ENCODE measurements around the gene CTNNA3. TPM values are rescaled to one million over a fixed set of nuclear protein-coding genes. Genes with fewer than 3 reads are reported as not detected.
"Not testable (repeated sequence)": the region's sequence is repeated elsewhere in the genome, so short reads cannot be mapped to it uniquely, and the experiment has no call there.

Gene CTNNA3
- polyA plus RNA-seq, 2 donors: 0.08 to 0.10 TPM

DNA sequence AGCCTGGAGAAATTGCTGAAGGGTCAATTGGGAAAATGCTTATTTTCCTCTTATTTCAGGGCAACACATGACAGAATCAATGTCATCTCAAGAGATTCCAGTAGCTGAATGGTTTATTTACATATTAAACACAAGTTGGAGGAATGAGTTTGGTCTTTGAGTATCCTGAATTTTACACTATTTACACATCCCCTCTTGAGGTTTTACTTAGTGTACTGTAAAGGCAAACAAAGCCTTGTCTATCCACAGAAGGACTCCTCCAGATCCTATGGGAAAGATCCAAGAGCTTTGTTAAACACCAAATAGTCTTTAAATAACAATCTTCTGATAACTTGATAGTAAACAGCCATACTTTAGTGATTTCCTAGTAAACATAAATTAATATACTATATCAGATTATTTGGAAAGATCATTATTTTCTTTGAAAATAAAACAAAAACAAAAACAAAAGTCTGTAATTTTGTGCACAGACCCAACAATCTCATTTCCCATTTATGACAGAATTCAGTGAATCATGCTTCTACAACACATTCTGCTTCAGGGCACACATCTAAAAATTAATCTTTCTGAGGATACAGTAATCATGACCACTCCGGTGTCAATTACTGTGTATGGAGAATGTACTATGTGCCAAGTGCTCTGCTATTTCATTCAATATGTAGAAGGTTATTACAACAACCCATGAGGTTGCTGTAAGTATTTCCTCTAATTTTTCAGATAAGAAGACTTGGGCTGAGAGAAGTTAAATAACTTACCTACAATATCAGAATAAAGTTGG, 1345.2 kb downstream of the CTNNA3 start:
- no peaks in the 10 kb centered on the region for H3K36me3 ChIP-seq (ENCODE audit: control insufficient read depth in 2 of 2, insufficient read depth in 2 of 2, low read length in 1 of 2)
- 56 to 81% methylated on average over 1 of the region's 1 CpG for WGBS, 2 donors
- peaks cover 0 to 3% of the 10 kb centered on the region in 2 donors for H3K9me3 ChIP-seq (ENCODE audit: control insufficient read depth in 2 of 2, insufficient read depth in 1 of 2, low read depth in 1 of 2, low read length in 1 of 2)
- H3K4me1 ChIP-seq (ENCODE audit: control insufficient read depth in 2 of 2, insufficient read depth in 2 of 2, low read length in 1 of 2): no peaks in the 10 kb centered on the region
- no peak overlapping the region for H3K27ac ChIP-seq (ENCODE audit: low read depth in 2 of 2, low read length in 1 of 2)
- H3K4me3 ChIP-seq (ENCODE audit: low read depth in 1 of 2, low read length in 2 of 2): no peak overlapping the region
- H3K27me3 ChIP-seq (ENCODE audit: control insufficient read depth in 1 of 2, insufficient read depth in 2 of 2, low read length in 2 of 2): no peaks in the 10 kb centered on the region

GRCh38 chr10:66349726-66350125, 1346.3 kb downstream of the CTNNA3 start:
- H3K4me1 ChIP-seq (ENCODE audit: control insufficient read depth in 2 of 2, insufficient read depth in 2 of 2, low read length in 1 of 2): no peaks in the 10 kb centered on the region
- no peak overlapping the region for H3K27ac ChIP-seq (ENCODE audit: low read depth in 2 of 2, low read length in 1 of 2)
- H3K4me3 ChIP-seq (ENCODE audit: low read depth in 1 of 2, low read length in 2 of 2): no peak overlapping the region
- WGBS, 2 donors: 43 to 49% methylated on average over 1 of the region's 1 CpG
- H3K27me3 ChIP-seq (ENCODE audit: control insufficient read depth in 1 of 2, insufficient read depth in 2 of 2, low read length in 2 of 2): no peaks in the 10 kb centered on the region
- H3K9me3 ChIP-seq (ENCODE audit: control insufficient read depth in 2 of 2, insufficient read depth in 1 of 2, low read depth in 1 of 2, low read length in 1 of 2): peaks cover 0 to 3% of the 10 kb centered on the region in 2 donors
- H3K36me3 ChIP-seq (ENCODE audit: control insufficient read depth in 2 of 2, insufficient read depth in 2 of 2, low read length in 1 of 2): no peaks in the 10 kb centered on the region

DNA sequence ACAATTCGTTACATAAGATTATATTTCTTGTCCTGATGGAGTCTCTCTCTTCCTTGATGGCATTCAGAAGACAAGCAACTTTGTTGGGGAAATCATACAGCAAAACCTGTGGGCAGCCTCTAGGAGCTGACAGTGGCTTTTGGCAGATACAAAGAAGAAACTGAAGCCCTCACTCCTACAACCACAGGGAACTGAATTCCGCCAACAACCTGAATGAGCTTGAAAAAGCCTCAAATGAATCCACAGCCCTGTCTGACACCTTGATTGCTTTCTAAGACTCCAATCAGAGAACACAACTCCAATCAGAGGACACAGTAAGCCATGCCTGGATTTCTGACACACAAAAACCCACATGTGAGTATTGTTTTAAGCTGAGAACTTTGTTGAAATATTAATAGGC, 1346.9 kb downstream of the CTNNA3 start:
- Histone ChIP-seq H3K4me3 (ENCODE audit: low read depth in 1 of 2, low read length in 2 of 2) (no peak overlapping the region), H3K27me3 (ENCODE audit: control insufficient read depth in 1 of 2, insufficient read depth in 2 of 2, low read length in 2 of 2) (no peaks in the 10 kb centered on the region), H3K27ac (ENCODE audit: low read depth in 2 of 2, low read length in 1 of 2) (no peak overlapping the region), H3K36me3 (ENCODE audit: control insufficient read depth in 2 of 2, insufficient read depth in 2 of 2, low read length in 1 of 2) (no peaks in the 10 kb centered on the region), H3K4me1 (ENCODE audit: control insufficient read depth in 2 of 2, insufficient read depth in 2 of 2, low read length in 1 of 2) (no peaks in the 10 kb centered on the region), H3K9me3 (ENCODE audit: control insufficient read depth in 2 of 2, insufficient read depth in 1 of 2, low read depth in 1 of 2, low read length in 1 of 2) (peaks cover 0 to 3% of the 10 kb centered on the region in 2 donors)
- 84 to 90% methylated on average over 2 of the region's 2 CpGs for WGBS, 2 donors

GRCh38 chr10:66337211-66337610, 1358.8 kb downstream of the CTNNA3 start:
- WGBS, 2 donors: 42 to 48% methylated on average over 3 of the region's 3 CpGs
- Histone ChIP-seq H3K27ac (ENCODE audit: low read depth in 2 of 2, low read length in 1 of 2) (no peak overlapping the region), H3K4me1 (ENCODE audit: control insufficient read depth in 2 of 2, insufficient read depth in 2 of 2, low read length in 1 of 2) (no peaks in the 10 kb centered on the region), H3K27me3 (ENCODE audit: control insufficient read depth in 1 of 2, insufficient read depth in 2 of 2, low read length in 2 of 2) (no peaks in the 10 kb centered on the region), H3K9me3 (ENCODE audit: control insufficient read depth in 2 of 2, insufficient read depth in 1 of 2, low read depth in 1 of 2, low read length in 1 of 2) (no peaks in the 10 kb centered on the region), H3K4me3 (ENCODE audit: low read depth in 1 of 2, low read length in 2 of 2) (no peak overlapping the region), H3K36me3 (ENCODE audit: control insufficient read depth in 2 of 2, insufficient read depth in 2 of 2, low read length in 1 of 2) (no peaks in the 10 kb centered on the region)

DNA sequence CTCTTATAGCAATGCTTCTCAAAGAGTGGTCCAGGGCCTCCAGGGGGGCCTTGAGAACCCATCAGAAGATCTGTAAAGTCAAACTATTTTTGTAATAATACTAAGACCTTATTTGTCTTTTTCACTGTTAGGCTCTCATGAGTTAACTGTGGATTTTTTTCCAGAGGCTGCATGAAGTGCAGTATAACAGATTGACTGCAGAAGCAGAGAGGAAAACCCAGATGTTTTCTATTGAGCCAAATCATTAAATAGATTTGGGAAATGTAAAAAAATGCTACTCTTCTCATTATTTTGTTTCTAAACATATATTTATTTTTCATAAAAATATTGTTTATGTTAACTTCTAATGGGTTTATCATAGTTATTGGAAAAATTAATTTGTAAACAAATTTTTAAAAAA, 1359.2 kb downstream of the CTNNA3 start:
- H3K27me3 ChIP-seq (ENCODE audit: control insufficient read depth in 1 of 2, insufficient read depth in 2 of 2, low read length in 2 of 2): no peaks in the 10 kb centered on the region
- H3K4me1 ChIP-seq (ENCODE audit: control insufficient read depth in 2 of 2, insufficient read depth in 2 of 2, low read length in 1 of 2): no peaks in the 10 kb centered on the region
- H3K4me3 ChIP-seq (ENCODE audit: low read depth in 1 of 2, low read length in 2 of 2): no peak overlapping the region
- no peak overlapping the region for H3K27ac ChIP-seq (ENCODE audit: low read depth in 2 of 2, low read length in 1 of 2)
- no peaks in the 10 kb centered on the region for H3K9me3 ChIP-seq (ENCODE audit: control insufficient read depth in 2 of 2, insufficient read depth in 1 of 2, low read depth in 1 of 2, low read length in 1 of 2)
- no peaks in the 10 kb centered on the region for H3K36me3 ChIP-seq (ENCODE audit: control insufficient read depth in 2 of 2, insufficient read depth in 2 of 2, low read length in 1 of 2)

GRCh38 chr10:66335753-66336152, 1360.2 kb downstream of the CTNNA3 start:
- WGBS, 2 donors: 90 to 92% methylated on average over 8 of the region's 8 CpGs

GRCh38 chr10:66329147-66329546, 1366.8 kb downstream of the CTNNA3 start:
- H3K4me1 ChIP-seq (ENCODE audit: control insufficient read depth in 2 of 2, insufficient read depth in 2 of 2, low read length in 1 of 2): no peaks in the 10 kb centered on the region
- no peak overlapping the region for H3K4me3 ChIP-seq (ENCODE audit: low read depth in 1 of 2, low read length in 2 of 2)
- H3K9me3 ChIP-seq (ENCODE audit: control insufficient read depth in 2 of 2, insufficient read depth in 1 of 2, low read depth in 1 of 2, low read length in 1 of 2): peaks cover 0 to 2% of the 10 kb centered on the region in 2 donors
- no peaks in the 10 kb centered on the region for H3K27me3 ChIP-seq (ENCODE audit: control insufficient read depth in 1 of 2, insufficient read depth in 2 of 2, low read length in 2 of 2)
- no peaks in the 10 kb centered on the region for H3K36me3 ChIP-seq (ENCODE audit: control insufficient read depth in 2 of 2, insufficient read depth in 2 of 2, low read length in 1 of 2)
- no peak overlapping the region for H3K27ac ChIP-seq (ENCODE audit: low read depth in 2 of 2, low read length in 1 of 2)
- WGBS, 2 donors: 96% methylated on average over 7 of the region's 7 CpGs

More at GRCh38 chr10:66335753-66336152, 1360.2 kb downstream of the CTNNA3 start:
- H3K4me3 ChIP-seq (ENCODE audit: low read depth in 1 of 2, low read length in 2 of 2); H3K9me3 ChIP-seq (ENCODE audit: control insufficient read depth in 2 of 2, insufficient read depth in 1 of 2, low read depth in 1 of 2, low read length in 1 of 2); H3K4me1 ChIP-seq (ENCODE audit: control insufficient read depth in 2 of 2, insufficient read depth in 2 of 2, low read length in 1 of 2); H3K36me3 ChIP-seq (ENCODE audit: control insufficient read depth in 2 of 2, insufficient read depth in 2 of 2, low read length in 1 of 2); H3K27ac ChIP-seq (ENCODE audit: low read depth in 2 of 2, low read length in 1 of 2); H3K27me3 ChIP-seq (ENCODE audit: control insufficient read depth in 1 of 2, insufficient read depth in 2 of 2, low read length in 2 of 2): not testable (repeated sequence)

GRCh38 chr10:66326876-66327275, 1369.1 kb downstream of the CTNNA3 start:
- no peak overlapping the region for H3K4me3 ChIP-seq (ENCODE audit: low read depth in 1 of 2, low read length in 2 of 2)
- WGBS, 2 donors: 84 to 88% methylated on average over 1 of the region's 1 CpG
- no peaks in the 10 kb centered on the region for H3K4me1 ChIP-seq (ENCODE audit: control insufficient read depth in 2 of 2, insufficient read depth in 2 of 2, low read length in 1 of 2)
- H3K36me3 ChIP-seq (ENCODE audit: control insufficient read depth in 2 of 2, insufficient read depth in 2 of 2, low read length in 1 of 2): no peaks in the 10 kb centered on the region
- peaks cover 0 to 2% of the 10 kb centered on the region in 2 donors for H3K9me3 ChIP-seq (ENCODE audit: control insufficient read depth in 2 of 2, insufficient read depth in 1 of 2, low read depth in 1 of 2, low read length in 1 of 2)
- no peak overlapping the region for H3K27ac ChIP-seq (ENCODE audit: low read depth in 2 of 2, low read length in 1 of 2)
- no peaks in the 10 kb centered on the region for H3K27me3 ChIP-seq (ENCODE audit: control insufficient read depth in 1 of 2, insufficient read depth in 2 of 2, low read length in 2 of 2)

DNA sequence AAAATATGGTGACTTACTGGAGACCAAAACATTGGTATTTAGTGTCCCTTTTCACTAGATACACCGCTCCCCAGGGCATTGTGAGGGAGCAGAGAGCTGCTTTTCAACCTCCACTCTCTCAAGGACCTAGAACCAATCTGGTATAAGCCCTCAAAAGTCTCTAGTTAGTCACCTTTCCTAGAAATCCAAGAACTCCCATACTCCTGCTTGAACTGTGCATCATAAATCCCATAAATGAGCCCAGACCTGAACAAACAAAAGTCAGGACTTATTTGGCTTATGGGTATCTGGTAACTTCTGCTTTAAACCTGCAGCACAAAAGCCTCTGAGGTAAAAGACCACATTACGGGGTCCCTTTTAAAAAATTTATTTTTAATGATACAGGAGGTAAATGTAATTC, 1373.2 kb downstream of the CTNNA3 start:
- 75 to 86% methylated on average over 2 of the region's 2 CpGs for WGBS, 2 donors
- no peaks in the 10 kb centered on the region for H3K4me1 ChIP-seq (ENCODE audit: control insufficient read depth in 2 of 2, insufficient read depth in 2 of 2, low read length in 1 of 2)
- H3K27ac ChIP-seq (ENCODE audit: low read depth in 2 of 2, low read length in 1 of 2): no peak overlapping the region
- no peak overlapping the region for H3K4me3 ChIP-seq (ENCODE audit: low read depth in 1 of 2, low read length in 2 of 2)
- H3K27me3 ChIP-seq (ENCODE audit: control insufficient read depth in 1 of 2, insufficient read depth in 2 of 2, low read length in 2 of 2): no peaks in the 10 kb centered on the region
- no peaks in the 10 kb centered on the region for H3K36me3 ChIP-seq (ENCODE audit: control insufficient read depth in 2 of 2, insufficient read depth in 2 of 2, low read length in 1 of 2)
- peaks cover 0 to 2% of the 10 kb centered on the region in 2 donors for H3K9me3 ChIP-seq (ENCODE audit: control insufficient read depth in 2 of 2, insufficient read depth in 1 of 2, low read depth in 1 of 2, low read length in 1 of 2)

Data from esophagus (tissue), 2 donors.